Ishikawa (cell line): ENCODE measurements around the gene CPB1.
A peak's percentile ranks its signal among the peaks of the same experiment; 100 is the strongest.

Experiments
- CEBPB ChIP-seq: IDR thresholded peaks from 2 replicates; pipeline ENCODE4 v1.6.1; 2012
- EGR1 ChIP-seq: IDR thresholded peaks from 2 replicates; pipeline ENCODE4 v1.6.1; 2012
- EP300 ChIP-seq: IDR thresholded peaks from 2 replicates; pipeline ENCODE4 v1.6.1; 2012; ENCODE audit warnings: borderline replicate concordance
- FOXM1 ChIP-seq: IDR thresholded peaks from 2 replicates; pipeline ENCODE4 v1.6.1; 2012; ENCODE audit warnings: low read depth, borderline replicate concordance
- MAX ChIP-seq: IDR thresholded peaks from 2 replicates; pipeline ENCODE4 v1.6.1; 2012
- NFIC ChIP-seq: IDR thresholded peaks from 2 replicates; pipeline ENCODE4 v1.6.1; 2012
- REST ChIP-seq: IDR thresholded peaks from 2 replicates; pipeline ENCODE4 v1.6.1; 2012; ENCODE audit warnings: low read depth, mild to moderate bottlenecking
- TAF1 ChIP-seq: IDR thresholded peaks from 2 replicates; pipeline ENCODE4 v1.6.1; 2012; ENCODE audit warnings: low read depth, mild to moderate bottlenecking
- TEAD4 ChIP-seq: IDR thresholded peaks from 2 replicates; pipeline ENCODE4 v1.6.1; 2012
- USF1 ChIP-seq: IDR thresholded peaks from 2 replicates; pipeline ENCODE4 v1.6.1; 2012
- YY1 ChIP-seq: IDR thresholded peaks from 2 replicates; pipeline ENCODE4 v1.6.1; 2012; ENCODE audit warnings: low read depth
- ZBTB7A ChIP-seq: IDR thresholded peaks from 2 replicates; pipeline ENCODE4 v1.6.1; 2012; ENCODE audit warnings: low read depth

GRCh38 chr3:148901987-148902791, 74.6 kb downstream of the CPB1 start:
- TF ChIP-seq REST, result no peak
- no peak for TF ChIP-seq MAX
- TF ChIP-seq FOXM1, result no peak
- no peak for TF ChIP-seq TAF1
- no peak for TF ChIP-seq EP300
- TF ChIP-seq TEAD4, result 0 out of 2 replicates have a peak, but pooled peaks have one; percentile 45
- no peak for TF ChIP-seq YY1
- peak; percentile 63 for TF ChIP-seq CEBPB
- no peak for TF ChIP-seq ZBTB7A
- no peak for TF ChIP-seq USF1
- TF ChIP-seq EGR1, result no peak
- no peak for TF ChIP-seq NFIC
